H1 (cell line): Measurements from ENCODE around the gene PTPRE. TPM values are rescaled to one million over a fixed set of nuclear protein-coding genes. Genes with fewer than 3 reads are reported as not detected.

Experiments used
- CTCF ChIA-PET: fragments of 300-600 bp; sonication (Branson Sonifier 250); formaldehyde crosslinking; loops from one replicate; lab custom pipeline; 2021; ENCODE audit not compliant: partially characterized antibody; lab: Charles Lee
- POLR2A ChIA-PET: fragments of 300-600 bp; sonication (Branson Sonifier 250); formaldehyde crosslinking; loops from one replicate; lab custom pipeline; 2021; ENCODE audit warnings: inconsistent platforms; ENCODE audit not compliant: partially characterized antibody; lab: Charles Lee
- DNase-seq, 2 experiments: peaks; one replicate each; pipeline versions ENCODE4 v3.0.0 to v3.0.0-alpha.2; 2010 to 2022; ENCODE audit warnings: low spot score in 2 of 2, low read depth in 1 of 2, mixed read lengths in 1 of 2
- FAIRE-seq: peaks from 2 replicates; lab custom pipeline; 2011; peaks lifted over from hg19 to GRCh38; lab: Jason Lieb, UNC
- H2AFZ ChIP-seq: 2 replicates; pipeline ENCODE4 v1.8.1; 2012; ENCODE audit warnings: low read length, inconsistent platforms
- H2AK5ac ChIP-seq: 2 replicates; pipeline ENCODE4 v1.6.1; 2013; ENCODE audit warnings: low read depth, low read length
- H2BK120ac ChIP-seq: replicated peaks from 2 replicates; pipeline ENCODE3; 2013; ENCODE audit warnings: low read depth, low read length, inconsistent platforms
- H2BK12ac ChIP-seq: 2 replicates; pipeline ENCODE4 v1.6.1; 2013; ENCODE audit warnings: low read depth, low read length
- H2BK15ac ChIP-seq: 2 replicates; pipeline ENCODE4 v1.6.1; 2013; ENCODE audit warnings: low read length
- H2BK20ac ChIP-seq: 2 replicates; pipeline ENCODE4 v1.6.1; 2013; ENCODE audit warnings: low read length
- H2BK5ac ChIP-seq: 2 replicates; pipeline ENCODE4 v1.6.1; 2013; ENCODE audit warnings: low read depth, low read length
- H3K14ac ChIP-seq: 2 replicates; pipeline ENCODE4 v1.6.1; 2013; ENCODE audit warnings: inconsistent platforms; ENCODE audit not compliant: insufficient read length
- H3K18ac ChIP-seq: 2 replicates; pipeline ENCODE4 v1.6.1; 2013; ENCODE audit warnings: low read length; ENCODE audit errors: extremely low read depth
- H3K23ac ChIP-seq: 2 replicates; pipeline ENCODE4 v1.6.1; 2013; ENCODE audit warnings: inconsistent platforms; ENCODE audit not compliant: insufficient read length
- H3K23me2 ChIP-seq: 2 replicates; pipeline ENCODE4 v1.6.1; 2013; ENCODE audit warnings: low read depth, low read length
- H3K27ac ChIP-seq: 2 replicates; pipeline ENCODE4 v1.6.1; 2011; ENCODE audit warnings: low read depth, low read length, inconsistent platforms
- H3K27me3 ChIP-seq, 4 experiments: replicated peaks in 1 of 4; 1 replicate in 1 of 4; 2 replicates in 3 of 4; pipeline versions ENCODE4 v1.6.1 to v1.8.1; 2011 to 2013; ENCODE audit warnings: low read length in 3 of 4, mild to moderate bottlenecking in 3 of 4, inconsistent platforms in 2 of 4, mixed read lengths in 2 of 4, moderate library complexity in 1 of 4; ENCODE audit not compliant: control insufficient read depth in 3 of 4, insufficient read depth in 3 of 4; ENCODE audit errors: extremely low read depth in 1 of 4
- H3K36me3 ChIP-seq, 4 experiments: 2 replicates each; pipeline versions ENCODE4 v1.6.1 to v1.8.1; 2011 to 2013; ENCODE audit warnings: mild to moderate bottlenecking in 4 of 4, low read length in 3 of 4, moderate library complexity in 2 of 4, control low read depth in 1 of 4, inconsistent platforms in 1 of 4; ENCODE audit not compliant: insufficient read depth in 4 of 4, control insufficient read depth in 2 of 4
- H3K4ac ChIP-seq: replicated peaks from 2 replicates; pipeline ENCODE3; 2013; ENCODE audit warnings: low read length, low read depth, mixed read lengths, inconsistent platforms; ENCODE audit not compliant: insufficient read length
- H3K4me1 ChIP-seq, 4 experiments: replicated peaks in 1 of 4; 1 replicate in 1 of 4; 2 replicates in 3 of 4; pipeline versions ENCODE4 v1.6.1 to v1.8.1; 2011 to 2013; ENCODE audit warnings: low read length in 3 of 4, inconsistent platforms in 2 of 4, mixed read lengths in 1 of 4; ENCODE audit not compliant: insufficient read depth in 4 of 4, control insufficient read depth in 3 of 4
- H3K4me2 ChIP-seq, 2 experiments: 2 replicates each; pipeline versions ENCODE4 v1.6.1 to v1.8.1; 2011 to 2013; ENCODE audit warnings: low read depth in 2 of 2, low read length in 2 of 2, control low read depth in 1 of 2, inconsistent platforms in 1 of 2, mild to moderate bottlenecking in 1 of 2; ENCODE audit not compliant: insufficient read depth in 1 of 2
- H3K4me3 ChIP-seq, 4 experiments: fragments of 200-600, 300-600 bp in 1 of 4; sonication (generic), shearing (Covaris generic), sonication (Bioruptor Twin) in 1 of 4; 2 replicates each; pipeline versions ENCODE4 v1.5.1 to v1.8.1; 2011 to 2016; ENCODE audit warnings: low read length in 4 of 4, low read depth in 3 of 4, control low read depth in 2 of 4, inconsistent platforms in 2 of 4, mild to moderate bottlenecking in 2 of 4, mixed read lengths in 1 of 4, moderate library complexity in 1 of 4; ENCODE audit not compliant: insufficient read depth in 2 of 4; ENCODE audit errors: extremely low read depth in 1 of 4
- H3K56ac ChIP-seq: replicated peaks from 2 replicates; pipeline ENCODE3; 2013; ENCODE audit warnings: low read depth, mild to moderate bottlenecking, mixed read lengths, low read length, inconsistent platforms; ENCODE audit not compliant: insufficient read length
- H3K79me1 ChIP-seq: 2 replicates; pipeline ENCODE4 v1.6.1; 2013; ENCODE audit warnings: low read depth, low read length, control low read depth
- H3K79me2 ChIP-seq, 2 experiments: 2 replicates each; pipeline versions ENCODE4 v1.6.1 to v1.8.1; 2012 to 2013; ENCODE audit warnings: low read length in 2 of 2, mild to moderate bottlenecking in 2 of 2, inconsistent platforms in 1 of 2; ENCODE audit not compliant: insufficient read depth in 2 of 2, control insufficient read depth in 1 of 2
- H3K9ac ChIP-seq, 4 experiments: replicated peaks in 1 of 4; 1 replicate in 1 of 4; 2 replicates in 3 of 4; pipeline versions ENCODE4 v1.6.1 to v1.8.1; 2011 to 2013; ENCODE audit warnings: low read depth in 3 of 4, low read length in 3 of 4, control low read depth in 2 of 4, mild to moderate bottlenecking in 2 of 4, moderate library complexity in 2 of 4, inconsistent platforms in 1 of 4; ENCODE audit errors: extremely low read depth in 1 of 4
- H3K9me3 ChIP-seq, 2 experiments: 2 replicates each; pipeline versions ENCODE4 v1.6.1 to v1.8.1; 2012 to 2013; ENCODE audit warnings: mild to moderate bottlenecking in 2 of 2, moderate library complexity in 2 of 2, control low read depth in 1 of 2, inconsistent platforms in 1 of 2, low read depth in 1 of 2, low read length in 1 of 2, mixed read lengths in 1 of 2; ENCODE audit not compliant: insufficient read depth in 2 of 2
- H4K20me1 ChIP-seq, 2 experiments: replicated peaks in 1 of 2; 2 replicates each; pipeline versions ENCODE3 to v1.8.1; 2011 to 2013; ENCODE audit warnings: inconsistent platforms in 2 of 2, low read length in 2 of 2, mild to moderate bottlenecking in 1 of 2; ENCODE audit not compliant: insufficient read depth in 2 of 2, control insufficient read depth in 1 of 2
- H4K5ac ChIP-seq: 2 replicates; pipeline ENCODE4 v1.6.1; 2013; ENCODE audit warnings: low read length, low read depth, mixed read lengths, inconsistent platforms; ENCODE audit not compliant: insufficient read length
- H4K8ac ChIP-seq: 2 replicates; pipeline ENCODE4 v1.8.0; 2013; ENCODE audit warnings: mild to moderate bottlenecking, moderate library complexity, low read length, inconsistent platforms; ENCODE audit not compliant: insufficient read depth; ENCODE audit errors: extremely low read depth
- H4K91ac ChIP-seq: replicated peaks from 2 replicates; pipeline ENCODE3; 2013; ENCODE audit warnings: low read length, mixed read lengths, inconsistent platforms; ENCODE audit not compliant: insufficient read length
- CEBPB ChIP-seq: IDR thresholded peaks from 2 replicates; pipeline ENCODE4 v1.6.1; 2012; ENCODE audit warnings: low read depth, low read length
- TAF7 ChIP-seq: optimal IDR thresholded peaks from 2 replicates; pipeline ENCODE3; 2011; ENCODE audit warnings: low read depth, mild to moderate bottlenecking, inconsistent platforms, low read length, moderate library complexity, borderline replicate concordance
- WGBS, 2 experiments: shearing (Covaris generic) in 1 of 2; methylation state at CpG; one replicate each; pipeline versions ENCODE4 v1.1.6 to v1.1.7; 2013 to 2015; ENCODE audit warnings: low lambda C conversion rate in 2 of 2, mixed read lengths in 2 of 2, inconsistent platforms in 1 of 2, low coverage in 1 of 2, missing lambda C conversion rate in 1 of 2; ENCODE audit not compliant: insufficient replicate concordance in 2 of 2, insufficient coverage in 1 of 2, insufficient read length in 1 of 2; ENCODE audit errors: extremely low coverage in 1 of 2, missing lambda C conversion rate in 1 of 2; 5-methylcytosine and 5-hydroxymethylcytosine counted together
- polyA plus RNA-seq, 7 experiments: library from polyadenylated mRNA; depleted of rRNA in 3 of 7; stranded (reverse) in 5 of 7; unstranded in 2 of 7; fragments of >200 nt in 5 of 7; fragments of 200-250 nt in 2 of 7; gene quantifications; 1 replicate in 5 of 7; 2 replicates in 1 of 7; 4 replicates in 1 of 7; pipeline versions ENCODE4 v1.2.1 to v1.2.3, GENCODE V29; 2011 to 2013; ENCODE audit warnings: missing spikeins in 2 of 7, mixed read lengths in 2 of 7
- total RNA-seq: library from RNA; stranded (reverse); fragmentation: NEBNext Ultra II Directional; extraction: Animal tissue kit (Norgen Biotek cat#: 25700); gene quantifications from 2 replicates; pipeline ENCODE4 v1.2.1, GENCODE V29; 2021

The PTPRE gene
- total and polyA plus RNA-seq, 2 of the 8 experiments (the other 6 are each of a cell fraction or from before 2014, with no cell fraction given), result 0.33 to 0.54 TPM

DNA sequence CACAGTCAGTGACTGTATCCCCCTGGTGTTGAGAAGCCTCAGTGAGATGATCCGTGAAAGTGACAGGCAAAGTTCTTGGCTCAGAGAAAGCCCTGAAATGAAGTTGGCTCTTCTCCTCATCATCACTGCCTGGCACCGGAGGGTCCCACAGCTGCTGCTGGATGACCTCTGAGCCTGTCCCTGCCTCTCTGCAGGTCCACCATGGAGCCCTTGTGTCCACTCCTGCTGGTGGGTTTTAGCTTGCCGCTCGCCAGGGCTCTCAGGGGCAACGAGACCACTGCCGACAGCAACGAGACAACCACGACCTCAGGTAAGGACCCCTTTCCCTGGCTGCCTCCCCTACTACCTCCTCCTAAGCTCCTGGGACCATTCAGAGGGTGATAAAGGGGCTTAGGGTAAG is 133.8 kb downstream of the PTPRE start:
- H3K18ac ChIP-seq, result no peak overlapping the region
- H2BK120ac ChIP-seq, result no peak overlapping the region
- H3K27ac ChIP-seq, result no peak overlapping the region
- H2BK15ac ChIP-seq, result no peak overlapping the region
- H2BK12ac ChIP-seq, result no peak overlapping the region
- no peak overlapping the region for H2BK20ac ChIP-seq
- H3K79me2 ChIP-seq, result no peaks in the 10 kb centered on the region
- H3K36me3 ChIP-seq, result no peaks in the 10 kb centered on the region
- H3K56ac ChIP-seq, result no peak overlapping the region
- no peaks in the 10 kb centered on the region for H3K23me2 ChIP-seq
- POLR2A ChIA-PET, result no interaction called here
- 96% methylated on average over 7 of the region's 8 CpGs; no CpG with 5 or more reads in 1 of the 2 experiments for WGBS, 2 experiments
- CTCF ChIA-PET, result interaction anchor here (1.0 kb wide), 1 partner anchor 25 kb away, joined by 3 read pairs; no protein-coding TSS in a partner anchor
- no peak overlapping the region for H3K14ac ChIP-seq
- FAIRE-seq (no peak), DNase-seq (no peak)
- H4K5ac ChIP-seq, result no peak overlapping the region
- no peak overlapping the region for H3K9ac ChIP-seq
- TF ChIP-seq TAF7 (no peak), CEBPB (no peak)
- H3K9me3 ChIP-seq, result no peaks in the 10 kb centered on the region
- H2BK5ac ChIP-seq, result no peak overlapping the region
- H3K23ac ChIP-seq, result no peak overlapping the region
- H4K8ac ChIP-seq, result no peak overlapping the region
- H3K79me1 ChIP-seq, result no peaks in the 10 kb centered on the region
- H3K4me2 ChIP-seq, result no peak overlapping the region
- H4K91ac ChIP-seq, result no peak overlapping the region
- no peak overlapping the region for H2AK5ac ChIP-seq
- H3K4me1 ChIP-seq, result no peaks in the 10 kb centered on the region
- no peaks in the 10 kb centered on the region for H3K27me3 ChIP-seq
- no peaks in the 10 kb centered on the region for H4K20me1 ChIP-seq
- no peak overlapping the region for H2AFZ ChIP-seq
- H3K4ac ChIP-seq, result no peak overlapping the region
- H3K4me3 ChIP-seq, result no peak overlapping the region
